Endothelial cell of umbilical vein (primary cell): ENCODE data around the gene HSF2BP.
"Not testable (repeated sequence)": the region's sequence is repeated elsewhere in the genome, so short reads cannot be mapped to it uniquely, and the experiment has no call there.

Experiments used
- EZH2 ChIP-seq: IDR thresholded peaks from 2 replicates; pipeline ENCODE4 v1.6.1; 2012; ENCODE audit warnings: borderline replicate concordance, low read depth, mild to moderate bottlenecking, moderate library complexity, low read length, inconsistent platforms; ENCODE audit not compliant: severe bottlenecking
- FOS ChIP-seq: IDR thresholded peaks from 2 replicates; pipeline ENCODE4 v1.6.1; 2011; ENCODE audit warnings: mild to moderate bottlenecking, low read length, moderate library complexity, borderline replicate concordance; ENCODE audit not compliant: insufficient read depth
- GATA2 ChIP-seq: IDR thresholded peaks from 2 replicates; pipeline ENCODE4 v1.7.0; 2011; ENCODE audit warnings: low read depth, mild to moderate bottlenecking, moderate library complexity, mixed read lengths, low read length; ENCODE audit not compliant: insufficient read length, insufficient read depth
- JUN ChIP-seq: IDR thresholded peaks from 2 replicates; pipeline ENCODE4 v1.6.1; 2011; ENCODE audit warnings: borderline replicate concordance, low read depth; ENCODE audit not compliant: insufficient read length, insufficient read depth
- MYC ChIP-seq: IDR thresholded peaks from one replicate; pipeline ENCODE4 v1.6.1; 2011; ENCODE audit warnings: mild to moderate bottlenecking, low read depth, low read length
- POLR2A ChIP-seq: IDR thresholded peaks from 2 replicates; pipeline ENCODE4 v1.6.1; 2012; ENCODE audit warnings: low read depth, mild to moderate bottlenecking, control low read depth, low read length
- POLR2AphosphoS5 ChIP-seq: IDR thresholded peaks from 2 replicates; pipeline ENCODE4 v1.6.1; 2012; ENCODE audit warnings: low read depth, mild to moderate bottlenecking, control low read depth, low read length, moderate library complexity; ENCODE audit not compliant: insufficient read depth
- TF ChIP-seq, protein P1 (sequence below), 2 donors: IDR thresholded peaks; 1 replicate in 1 of 2; 2 replicates in 1 of 2; pipeline ENCODE4 v1.5.1; 2011; ENCODE audit warnings: low read length in 2 of 2, mild to moderate bottlenecking in 2 of 2, moderate library complexity in 2 of 2, control low read depth in 1 of 2, inconsistent platforms in 1 of 2, low read depth in 1 of 2; ENCODE audit not compliant: insufficient read depth in 1 of 2; ENCODE audit errors: extremely low read depth in 1 of 2
- TF ChIP-seq, protein P2 (sequence below): IDR thresholded peaks from 2 replicates; pipeline ENCODE4 v1.6.1; 2011; ENCODE audit not compliant: insufficient read depth, insufficient read length

GRCh38 chr21:43488235-43488634, 171.1 kb downstream of the HSF2BP start:
- not testable (repeated sequence) for TF ChIP-seq MYC, POLR2AphosphoS5, JUN, POLR2A, EZH2, GATA2, FOS
- TF ChIP-seq, protein P1, sequence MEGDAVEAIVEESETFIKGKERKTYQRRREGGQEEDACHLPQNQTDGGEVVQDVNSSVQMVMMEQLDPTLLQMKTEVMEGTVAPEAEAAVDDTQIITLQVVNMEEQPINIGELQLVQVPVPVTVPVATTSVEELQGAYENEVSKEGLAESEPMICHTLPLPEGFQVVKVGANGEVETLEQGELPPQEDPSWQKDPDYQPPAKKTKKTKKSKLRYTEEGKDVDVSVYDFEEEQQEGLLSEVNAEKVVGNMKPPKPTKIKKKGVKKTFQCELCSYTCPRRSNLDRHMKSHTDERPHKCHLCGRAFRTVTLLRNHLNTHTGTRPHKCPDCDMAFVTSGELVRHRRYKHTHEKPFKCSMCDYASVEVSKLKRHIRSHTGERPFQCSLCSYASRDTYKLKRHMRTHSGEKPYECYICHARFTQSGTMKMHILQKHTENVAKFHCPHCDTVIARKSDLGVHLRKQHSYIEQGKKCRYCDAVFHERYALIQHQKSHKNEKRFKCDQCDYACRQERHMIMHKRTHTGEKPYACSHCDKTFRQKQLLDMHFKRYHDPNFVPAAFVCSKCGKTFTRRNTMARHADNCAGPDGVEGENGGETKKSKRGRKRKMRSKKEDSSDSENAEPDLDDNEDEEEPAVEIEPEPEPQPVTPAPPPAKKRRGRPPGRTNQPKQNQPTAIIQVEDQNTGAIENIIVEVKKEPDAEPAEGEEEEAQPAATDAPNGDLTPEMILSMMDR (IDR thresholded peaks at IDR 0.05; ENCODE audit: extremely low read depth in 1 of 2, insufficient read depth in 1 of 2, low read depth in 1 of 2, low read length in 2 of 2) = not testable (repeated sequence)
- TF ChIP-seq, protein P2, sequence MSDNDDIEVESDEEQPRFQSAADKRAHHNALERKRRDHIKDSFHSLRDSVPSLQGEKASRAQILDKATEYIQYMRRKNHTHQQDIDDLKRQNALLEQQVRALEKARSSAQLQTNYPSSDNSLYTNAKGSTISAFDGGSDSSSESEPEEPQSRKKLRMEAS = not testable (repeated sequence)
